CD4-positive, alpha-beta memory T cell (primary cell): ENCODE results near the gene RALA. TPM values are rescaled to one million over a fixed set of nuclear protein-coding genes. Genes with fewer than 3 reads are reported as not detected.

ENCODE experiments used
- CTCF ChIA-PET: fragments of 350-600 bp; sonication (Branson Sonifier 250); formaldehyde crosslinking; loops from one replicate; lab custom pipeline; 2021; ENCODE audit warnings: inconsistent platforms; ENCODE audit not compliant: partially characterized antibody; lab: Charles Lee
- POLR2A ChIA-PET: fragments of 350-600 bp; sonication (Branson Sonifier 250); formaldehyde crosslinking; loops from one replicate; lab custom pipeline; 2021; ENCODE audit not compliant: partially characterized antibody; lab: Charles Lee
- DNase-seq, 5 donors: peaks; one replicate each; pipeline versions ENCODE4 v3.0.0 to v3.0.0-alpha.2; 2020 to 2022; ENCODE audit warnings: mixed read lengths in 1 of 5
- H3K27ac ChIP-seq: one replicate; pipeline ENCODE4 v1.7.0; 2013; ENCODE audit warnings: low read depth, low read length
- H3K27me3 ChIP-seq: 2 replicates; pipeline ENCODE4 v1.7.0; 2013; ENCODE audit warnings: mild to moderate bottlenecking, low read length, moderate library complexity; ENCODE audit not compliant: insufficient read depth
- H3K36me3 ChIP-seq: 2 replicates; pipeline ENCODE4 v1.7.0; 2013; ENCODE audit warnings: mild to moderate bottlenecking, low read length, moderate library complexity; ENCODE audit not compliant: insufficient read depth
- H3K4me1 ChIP-seq: 2 replicates; pipeline ENCODE4 v1.7.0; 2013; ENCODE audit warnings: mild to moderate bottlenecking, low read length, moderate library complexity; ENCODE audit not compliant: insufficient read depth
- H3K4me3 ChIP-seq, 2 donors: one replicate each; pipeline ENCODE4 v1.7.0; 2013; ENCODE audit warnings: low read length in 2 of 2, mild to moderate bottlenecking in 1 of 2
- H3K9me3 ChIP-seq, 2 donors: one replicate each; pipeline ENCODE4 v1.7.0; 2013; ENCODE audit warnings: low read length in 2 of 2, control low read depth in 1 of 2; ENCODE audit not compliant: control insufficient read depth in 1 of 2
- H3K27ac Mint-ChIP-seq, 7 donors: one replicate each; pipeline ENCODE4 v1.8.0; 2020 to 2021; ENCODE audit warnings: mixed read lengths in 7 of 7, mild to moderate bottlenecking in 6 of 7, inconsistent platforms in 3 of 7, moderate library complexity in 3 of 7
- H3K27me3 Mint-ChIP-seq, 2 donors: one replicate each; pipeline ENCODE4 v1.8.0; 2020 to 2021; ENCODE audit warnings: mixed read lengths in 2 of 2
- H3K36me3 Mint-ChIP-seq, 2 donors: one replicate each; pipeline ENCODE4 v1.8.0; 2020 to 2021; ENCODE audit warnings: mixed read lengths in 2 of 2, inconsistent platforms in 1 of 2, mild to moderate bottlenecking in 1 of 2
- H3K4me1 Mint-ChIP-seq, 4 donors: one replicate each; pipeline ENCODE4 v1.8.0; 2020 to 2021; ENCODE audit warnings: mixed read lengths in 4 of 4, mild to moderate bottlenecking in 1 of 4
- H3K4me3 Mint-ChIP-seq, 8 donors: one replicate each; pipeline ENCODE4 v1.8.0; 2020 to 2021; ENCODE audit warnings: mixed read lengths in 8 of 8, mild to moderate bottlenecking in 7 of 8, moderate library complexity in 6 of 8, inconsistent platforms in 3 of 8
- H3K9me3 Mint-ChIP-seq, 8 donors: one replicate each; pipeline ENCODE4 v1.8.0; 2020 to 2021; ENCODE audit warnings: mixed read lengths in 8 of 8, mild to moderate bottlenecking in 5 of 8, inconsistent platforms in 3 of 8, moderate library complexity in 1 of 8
- intact Hi-C: fragments of 100-400 bp; cut with micrococcal nuclease; formaldehyde crosslinking; loops from one replicate; pipeline ENCODE4 v1.15.1; 2023
- polyA plus RNA-seq, 2 donors: library from polyadenylated mRNA; unstranded; fragments of 300-500 nt; fragmentation: Illumina TruSeq; gene quantifications; one replicate each; pipeline ENCODE4 v1.2.3, GENCODE V29; 2021
- total RNA-seq, 2 experiments: library from RNA; stranded (reverse); gene quantifications; one replicate each; pipeline ENCODE4 v1.2.3, GENCODE V29; 2021

Gene RALA
- total and polyA plus RNA-seq, 4 experiments from 2014 or later = 31.6 to 50.5 (median 47.0) TPM

DNA sequence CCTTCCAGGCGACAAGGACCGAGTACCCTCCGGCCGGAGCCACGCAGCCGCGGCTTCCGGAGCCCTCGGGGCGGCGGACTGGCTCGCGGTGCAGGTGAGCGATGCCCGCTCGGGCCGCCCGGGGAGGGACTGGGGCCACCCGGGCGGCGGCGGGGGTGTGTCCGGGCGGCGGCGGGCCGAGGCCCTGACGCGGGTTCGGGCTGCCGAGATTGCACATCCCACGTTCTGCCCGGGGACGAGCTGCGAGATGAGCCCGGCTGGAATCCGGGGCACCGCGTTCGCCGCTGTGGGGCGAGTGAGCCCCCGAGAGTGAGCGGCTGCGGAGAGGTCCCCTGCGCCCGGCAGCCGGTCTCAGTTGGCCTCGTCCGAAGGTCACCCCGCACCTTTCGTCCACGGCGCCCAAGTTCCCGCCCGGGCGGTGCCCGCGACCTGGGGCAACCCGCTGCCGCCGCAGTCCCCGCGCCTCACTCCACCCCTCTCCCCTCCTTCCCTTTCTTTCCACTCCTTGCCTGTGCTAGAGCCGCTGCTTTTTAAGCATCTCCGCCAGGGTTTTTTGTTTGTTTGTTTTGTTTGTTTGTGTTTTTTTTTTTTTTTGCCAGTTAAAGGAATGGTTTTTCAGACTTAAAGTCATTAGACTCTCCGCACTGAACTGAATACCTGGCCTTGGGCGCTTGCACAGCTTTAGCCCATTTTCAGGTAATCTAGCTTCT, 515 bp downstream of the RALA start:
- CTCF ChIA-PET = interaction anchor here (0.8 to 5.5 kb wide), 8 partner anchors 9 to 511 kb away, joined by 3 to 65 read pairs (median 6); partner anchors contain the start of gene MPLKIP
- peaks cover 0 to 10% of the 10 kb centered on the region in 2 donors for H3K36me3 Mint-ChIP-seq
- peak in 2 of 5 donors; percentile 26 to 60 for DNase-seq
- peak overlapping the region; percentile 90 to 99 (median 97) for H3K4me3 Mint-ChIP-seq
- Histone ChIP-seq H3K4me1 (peaks cover 52% of the 10 kb centered on the region), H3K36me3 (no peaks in the 10 kb centered on the region), H3K4me3 (peak overlapping the region; percentile 66 to 78), H3K27me3 (no peaks in the 10 kb centered on the region), H3K27ac (peak overlapping the region; percentile 79), H3K9me3 (no peaks in the 10 kb centered on the region)
- peaks cover 37 to 68% (median 48%) of the 10 kb centered on the region in 4 donors for H3K4me1 Mint-ChIP-seq
- H3K27ac Mint-ChIP-seq = peak overlapping the region; percentile 90 to 98 (median 95)
- H3K27me3 Mint-ChIP-seq = no peaks in the 10 kb centered on the region
- H3K9me3 Mint-ChIP-seq = no peaks in the 10 kb centered on the region
- POLR2A ChIA-PET = interaction anchor here (1.0 to 3.8 kb wide), 18 partner anchors 8 to 511 kb away, joined by 3 to 43 read pairs (median 6); partner anchors contain the start of genes CDK13 and SUGCT
- intact Hi-C loops = loop anchor here (1.0 to 2.0 kb wide), 5 partner anchors 10 to 122 kb away; no protein-coding TSS in a partner anchor

GRCh38 chr7:39624442-39624807, 1.1 kb downstream of the RALA start:
- intact Hi-C loops = no loop called here
- no peaks in the 10 kb centered on the region for H3K9me3 ChIP-seq
- Mint-ChIP-seq H3K4me1 (peaks cover 39 to 73% (median 51%) of the 10 kb centered on the region in 4 donors), H3K9me3 (no peaks in the 10 kb centered on the region), H3K27ac (peak overlapping the region; percentile 90 to 98 (median 94)), H3K4me3 (peak overlapping the region; percentile 90 to 99 (median 97)), H3K27me3 (no peaks in the 10 kb centered on the region), H3K36me3 (peaks cover 0 to 12% of the 10 kb centered on the region in 2 donors)
- POLR2A ChIA-PET = interaction anchor here (1.1 to 3.8 kb wide), 14 partner anchors 8 to 326 kb away, joined by 3 to 43 read pairs (median 8); partner anchors contain the start of gene CDK13
- peaks cover 52% of the 10 kb centered on the region for H3K4me1 ChIP-seq
- peak overlapping the region; percentile 79 for H3K27ac ChIP-seq
- CTCF ChIA-PET = interaction anchor here (1.0 to 5.5 kb wide), 5 partner anchors 30 to 122 kb away, joined by 6 to 65 read pairs (median 9); no protein-coding TSS in a partner anchor
- H3K4me3 ChIP-seq = peak overlapping the region; percentile 66 to 78
- no peaks in the 10 kb centered on the region for H3K36me3 ChIP-seq
- H3K27me3 ChIP-seq = no peaks in the 10 kb centered on the region
- peak in 3 of 5 donors; percentile 5 to 54 (median 19) for DNase-seq

DNA sequence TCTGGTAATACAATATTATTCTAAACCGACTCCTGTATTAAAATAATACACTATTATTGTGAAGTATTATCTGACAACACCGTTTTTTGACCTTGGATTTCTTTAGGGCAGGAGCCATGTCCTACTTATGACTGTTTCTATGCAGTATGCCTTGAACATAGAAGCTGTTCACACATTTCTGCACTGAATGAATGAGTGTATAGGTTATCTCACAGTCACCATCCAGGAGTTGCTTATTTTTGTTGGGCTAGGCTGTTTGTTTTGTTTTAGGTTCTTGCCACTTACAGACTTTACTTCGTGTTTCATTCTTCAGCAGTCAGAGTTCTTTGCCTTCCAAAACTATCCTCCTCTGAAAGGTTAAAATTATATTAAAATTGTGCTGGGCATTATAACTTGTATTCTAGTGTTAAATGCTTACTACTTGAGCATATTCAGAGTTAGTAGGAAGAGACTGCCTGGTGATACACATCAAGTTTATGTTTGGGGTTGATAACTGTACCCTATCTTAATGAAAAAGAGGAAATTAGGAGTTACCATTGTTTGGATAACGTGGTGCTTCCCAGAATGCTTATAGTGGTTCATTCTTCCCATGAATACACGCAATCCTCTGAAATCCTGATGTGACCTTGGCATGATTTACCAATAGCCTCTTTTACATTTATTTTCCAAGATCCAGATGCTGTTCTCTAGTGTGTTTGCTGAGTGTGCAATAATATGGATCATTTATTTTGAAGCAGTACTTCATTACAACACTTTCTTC, 1.7 kb downstream of the RALA start:
- H3K4me1 Mint-ChIP-seq = peaks cover 39 to 73% (median 52%) of the 10 kb centered on the region in 4 donors
- no peaks in the 10 kb centered on the region for H3K27me3 Mint-ChIP-seq
- Histone ChIP-seq H3K4me1 (peaks cover 52% of the 10 kb centered on the region), H3K27ac (no peak overlapping the region), H3K9me3 (no peaks in the 10 kb centered on the region), H3K4me3 (peak overlapping the region in 1 of 2 donors; percentile 66), H3K36me3 (no peaks in the 10 kb centered on the region), H3K27me3 (no peaks in the 10 kb centered on the region)
- POLR2A ChIA-PET = interaction anchor here (1.1 to 3.8 kb wide), 9 partner anchors 8 to 325 kb away, joined by 3 to 43 read pairs (median 13); partner anchors contain the start of gene CDK13
- intact Hi-C loops = no loop called here
- peak overlapping the region; percentile 33 to 97 (median 94) for H3K27ac Mint-ChIP-seq
- no peaks in the 10 kb centered on the region for H3K9me3 Mint-ChIP-seq
- peak overlapping the region; percentile 90 to 99 (median 97) for H3K4me3 Mint-ChIP-seq
- CTCF ChIA-PET = interaction anchor here (1.0 to 5.5 kb wide), 6 partner anchors 31 to 122 kb away, joined by 3 to 65 read pairs (median 8); no protein-coding TSS in a partner anchor
- DNase-seq = no peak
- peaks cover 2 to 13% of the 10 kb centered on the region in 2 donors for H3K36me3 Mint-ChIP-seq

DNA sequence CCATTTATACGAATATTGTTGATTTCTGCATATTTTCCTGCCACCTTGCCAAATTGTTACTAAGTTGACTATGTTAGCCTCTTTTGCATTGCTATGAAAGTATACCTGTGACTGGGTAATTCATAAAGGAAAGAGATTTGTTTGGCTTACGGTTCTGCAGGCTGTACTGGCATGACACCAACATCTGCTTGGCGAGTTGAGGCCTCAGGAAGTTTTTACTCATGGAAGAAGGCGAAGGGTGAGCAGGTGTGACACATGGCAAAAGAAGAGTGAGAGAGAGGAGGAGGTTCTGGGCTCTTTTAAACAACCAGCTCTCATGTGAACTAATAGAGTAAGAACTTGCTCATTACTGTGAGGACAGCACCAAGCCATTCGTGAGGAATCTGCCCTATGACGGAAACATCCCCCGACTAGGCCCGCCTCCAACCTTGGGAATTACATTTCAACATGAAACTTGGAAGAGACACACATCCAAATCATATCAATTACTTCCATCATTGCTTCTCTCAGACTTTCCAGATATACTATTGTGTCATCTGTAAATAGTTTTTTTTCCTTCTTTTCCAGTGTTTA, 8.4 kb downstream of the RALA start:
- no peaks in the 10 kb centered on the region for H3K9me3 Mint-ChIP-seq
- no peak overlapping the region for H3K4me3 ChIP-seq
- POLR2A ChIA-PET = interaction anchor here (0.9 to 1.1 kb wide), 2 partner anchors 9 to 43 kb away, joined by 3 to 6 read pairs; partner anchors contain the start of gene RALA
- H3K36me3 Mint-ChIP-seq = peaks cover 29 to 37% of the 10 kb centered on the region in 2 donors
- no peaks in the 10 kb centered on the region for H3K9me3 ChIP-seq
- peaks cover 5% of the 10 kb centered on the region for H3K36me3 ChIP-seq
- peaks cover 58% of the 10 kb centered on the region for H3K4me1 ChIP-seq
- H3K4me1 Mint-ChIP-seq = peaks cover 58 to 75% (median 65%) of the 10 kb centered on the region in 4 donors
- H3K27me3 ChIP-seq = no peaks in the 10 kb centered on the region
- no peak for DNase-seq
- CTCF ChIA-PET = interaction anchor here (1.3 to 2.0 kb wide), 3 partner anchors 51 to 116 kb away, joined by 3 to 7 read pairs (median 5); no protein-coding TSS in a partner anchor
- H3K27ac Mint-ChIP-seq = peak overlapping the region in 6 of 7 donors; percentile 60 to 96 (median 80)
- intact Hi-C loops = loop anchor here (2.0 to 5.0 kb wide), 2 partner anchors 21 to 35 kb away; no protein-coding TSS in a partner anchor
- H3K27ac ChIP-seq = no peak overlapping the region
- peak overlapping the region in 1 of 8 donors; percentile 16 for H3K4me3 Mint-ChIP-seq
- no peaks in the 10 kb centered on the region for H3K27me3 Mint-ChIP-seq

GRCh38 chr7:39633563-39634477, 10.4 kb downstream of the RALA start:
- Mint-ChIP-seq H3K4me1 (peaks cover 57 to 77% (median 66%) of the 10 kb centered on the region in 4 donors), H3K27me3 (no peaks in the 10 kb centered on the region), H3K36me3 (peaks cover 33 to 40% of the 10 kb centered on the region in 2 donors), H3K27ac (peak overlapping the region; percentile 90 to 99 (median 96)), H3K4me3 (peak overlapping the region; percentile 56 to 85 (median 76)), H3K9me3 (no peaks in the 10 kb centered on the region)
- H3K9me3 ChIP-seq = no peaks in the 10 kb centered on the region
- H3K27ac ChIP-seq = peak overlapping the region; percentile 52
- peaks cover 5% of the 10 kb centered on the region for H3K36me3 ChIP-seq
- H3K4me1 ChIP-seq = peaks cover 56% of the 10 kb centered on the region
- intact Hi-C loops = loop anchor here (1.0 to 5.0 kb wide), 4 partner anchors 11 to 54 kb away; partner anchors contain the start of gene RALA
- peak; percentile 43 to 73 (median 58) for DNase-seq
- H3K27me3 ChIP-seq = no peaks in the 10 kb centered on the region
- ChIA-PET CTCF (interaction anchor here (1.2 to 1.6 kb wide), 2 partner anchors 54 to 112 kb away, joined by 4 to 6 read pairs; no protein-coding TSS in a partner anchor), POLR2A (interaction anchor here (1.0 to 1.4 kb wide), 6 partner anchors 10 to 99 kb away, joined by 3 to 26 read pairs (median 3); partner anchors contain the start of gene RALA)
- peak overlapping the region in 1 of 2 donors; percentile 8 for H3K4me3 ChIP-seq
